Testis (tissue), 3 donors: ENCODE measurements around the gene GOLT1B. TPM values are rescaled to one million over a fixed set of nuclear protein-coding genes. Genes with fewer than 3 reads are reported as not detected.

Experiments
- DNase-seq: peaks from one replicate; pipeline ENCODE4 v3.0.0-alpha.2; 2019
- H3K27ac ChIP-seq, 2 donors: fragments of 200-600 bp; sonication (generic); one replicate each; pipeline ENCODE4 v1.5.1; 2019
- H3K27me3 ChIP-seq: fragments of 200-600 bp; sonication (generic); one replicate; pipeline ENCODE4 v1.5.1; 2019
- H3K36me3 ChIP-seq: fragments of 200-600 bp; sonication (generic); one replicate; pipeline ENCODE4 v1.5.1; 2017; ENCODE audit warnings: low read depth; ENCODE audit errors: missing control alignments
- H3K4me1 ChIP-seq: fragments of 200-600 bp; sonication (generic); one replicate; pipeline ENCODE4 v1.5.1; 2019
- H3K4me3 ChIP-seq, 2 donors: fragments of 200-600 bp; sonication (generic); one replicate each; pipeline ENCODE4 v1.5.1; 2017 to 2019
- H3K9me3 ChIP-seq: fragments of 200-600 bp; sonication (generic); one replicate; pipeline ENCODE4 v1.5.1; 2017
- CTCF ChIP-seq, 3 experiments: fragments of 450-650 bp in 2 of 3; fragments of 200-600 bp in 1 of 3; sonication (generic) in 1 of 3; IDR thresholded peaks; one replicate each; pipeline ENCODE4 v1.5.1; 2016 to 2019; ENCODE audit warnings: antibody characterized with exemption in 3 of 3, mild to moderate bottlenecking in 2 of 3, moderate library complexity in 1 of 3
- POLR2A ChIP-seq: fragments of 450-650 bp; IDR thresholded peaks from one replicate; pipeline ENCODE4 v1.6.1; 2017; ENCODE audit warnings: antibody characterized with exemption, mild to moderate bottlenecking, moderate library complexity
- WGBS, 2 donors: methylation state at CpG; one replicate each; pipeline ENCODE4 v1.1.5; 2018; 5-methylcytosine and 5-hydroxymethylcytosine counted together
- intact Hi-C: fragments of 100-400 bp; cut with DNase I; formaldehyde crosslinking; loops from one replicate; pipeline ENCODE4 v1.15.1; 2023; ENCODE audit warnings: low total_unique reads
- polyA plus RNA-seq: library from polyadenylated mRNA; stranded (reverse); fragments of 350-450 nt; fragmentation: Illumina TruSeq; extraction: RNeasy Lipid Tissue Mini Kit (QIAGEN cat#74804); gene quantifications from one replicate; pipeline ENCODE4 v1.2.3, GENCODE V29; 2014; ENCODE audit warnings: low read depth, low replicate concordance; ENCODE audit not compliant: insufficient read depth
- total RNA-seq, 2 donors: library from RNA; depleted of rRNA; stranded (reverse); fragments of >200 nt; gene quantifications; one replicate each; pipeline ENCODE4 v1.2.3, GENCODE V29; 2016

GOLT1B gene
- total and polyA plus RNA-seq, 3 donors from 2014 or later = 13.7 to 24.6 (median 13.9) TPM

- TF ChIP-seq POLR2A = no peak
- no peak for TF ChIP-seq CTCF (IDR thresholded peaks at IDR 0.05)
- no peaks in the 10 kb centered on the region for H3K4me1 ChIP-seq
- intact Hi-C loops = no loop called here
- H3K9me3 ChIP-seq = no peaks in the 10 kb centered on the region
- WGBS, 2 donors = 0 to 25% methylated on average over 1 of the region's 1 CpG
- H3K27ac ChIP-seq = no peak overlapping the region
- H3K4me3 ChIP-seq = no peak overlapping the region
- no peak for DNase-seq
- H3K27me3 ChIP-seq = no peaks in the 10 kb centered on the region
- no peaks in the 10 kb centered on the region for H3K36me3 ChIP-seq
These were observed 45.1 kb downstream of the GOLT1B start for GRCh38 chr12:21546716-21547115.

- Histone ChIP-seq H3K36me3 (no peaks in the 10 kb centered on the region), H3K4me3 (no peak overlapping the region), H3K27ac (no peak overlapping the region), H3K4me1 (no peaks in the 10 kb centered on the region), H3K27me3 (no peaks in the 10 kb centered on the region), H3K9me3 (no peaks in the 10 kb centered on the region)
- intact Hi-C loops = no loop called here
- 81 to 82% methylated on average over 1 of the region's 1 CpG for WGBS, 2 donors
- DNase-seq = no peak
- TF ChIP-seq CTCF (IDR thresholded peaks at IDR 0.05) = no peak
- TF ChIP-seq POLR2A = no peak
These were observed 45.8 kb downstream of the GOLT1B start for GRCh38 chr12:21547437-21547836.

- no peaks in the 10 kb centered on the region for H3K27me3 ChIP-seq
- TF ChIP-seq POLR2A (no peak), CTCF (IDR thresholded peaks at IDR 0.05) (no peak)
- no peaks in the 10 kb centered on the region for H3K4me1 ChIP-seq
- 53 to 54% methylated on average over 4 of the region's 4 CpGs for WGBS, 2 donors
- H3K9me3 ChIP-seq = no peaks in the 10 kb centered on the region
- intact Hi-C loops = no loop called here
- DNase-seq = no peak
- no peaks in the 10 kb centered on the region for H3K36me3 ChIP-seq
- H3K27ac ChIP-seq = no peak overlapping the region
- H3K4me3 ChIP-seq = no peak overlapping the region
These were observed 50.4 kb downstream of the GOLT1B start for GRCh38 chr12:21551841-21552465.

GRCh38 chr12:21552635-21553328 is 51.2 kb downstream of the GOLT1B start:
- Histone ChIP-seq H3K27me3 (no peaks in the 10 kb centered on the region), H3K4me1 (no peaks in the 10 kb centered on the region), H3K9me3 (no peaks in the 10 kb centered on the region), H3K36me3 (no peaks in the 10 kb centered on the region), H3K27ac (no peak overlapping the region), H3K4me3 (no peak overlapping the region)
- TF ChIP-seq CTCF (IDR thresholded peaks at IDR 0.05) = no peak
- DNase-seq = no peak
- WGBS, 2 donors = 73 to 79% methylated on average over 6 of the region's 6 CpGs
- intact Hi-C loops = no loop called here

- no peaks in the 10 kb centered on the region for H3K36me3 ChIP-seq
- no peaks in the 10 kb centered on the region for H3K4me1 ChIP-seq
- no peak overlapping the region for H3K27ac ChIP-seq
- no peaks in the 10 kb centered on the region for H3K9me3 ChIP-seq
- intact Hi-C loops = no loop called here
- no peaks in the 10 kb centered on the region for H3K27me3 ChIP-seq
- no peak for TF ChIP-seq POLR2A
- TF ChIP-seq CTCF (IDR thresholded peaks at IDR 0.05) = no peak
- DNase-seq = no peak
- H3K4me3 ChIP-seq = no peak overlapping the region
These were observed 51.7 kb downstream of the GOLT1B start for GRCh38 chr12:21553329-21553675.
